Measurements from ENCODE around the gene C20orf204. TPM values are rescaled to one million over a fixed set of nuclear protein-coding genes. Genes with fewer than 3 reads are reported as not detected.

The C20orf204 gene
- total and polyA plus RNA-seq, 10 of the 15 experiments (the other 5 are each of a cell fraction or from before 2014, with no cell fraction given) = 0.24 to 56.0 (median 12.4) TPM

- TF ChIP-seq E4F1 (IDR thresholded peaks at IDR 0.05; ENCODE audit: borderline replicate concordance, partially characterized antibody) = no peak
- peak; percentile 68 to 81 for TF ChIP-seq BHLHE40 (IDR thresholded peaks at IDR 0.05; ENCODE audit: borderline replicate concordance in 1 of 2, low read depth in 2 of 2, low read length in 1 of 2)
- no peak for TF ChIP-seq EED (IDR thresholded peaks at IDR 0.05; ENCODE audit: low read depth)
- no peak for TF ChIP-seq KAT2A (conservative IDR thresholded peaks at IDR 0.05; ENCODE audit: control insufficient read depth, low read depth, low read length)
- peak; percentile 63; the same call in 1 of the 2 replicates for TF ChIP-seq TCF12 (IDR thresholded peaks at IDR 0.05; ENCODE audit: low read depth, low read length)
- no peak for TF ChIP-seq ZZZ3 (IDR thresholded peaks at IDR 0.05; ENCODE audit: control insufficient read depth, insufficient read length, low read depth)
- no peak for TF ChIP-seq ATF3 (IDR thresholded peaks at IDR 0.05; ENCODE audit: borderline replicate concordance, extremely low read depth, low read depth, low read length)
- TF ChIP-seq ZNF384 (IDR thresholded peaks at IDR 0.05; ENCODE audit: borderline replicate concordance, low read depth, low read length) = no peak
- no peak for TF ChIP-seq SMC3 (IDR thresholded peaks at IDR 0.05; ENCODE audit: borderline replicate concordance, low read length)
- no peak for TF ChIP-seq PML (IDR thresholded peaks at IDR 0.05; ENCODE audit: low read length)
- TF ChIP-seq DPF2 (IDR thresholded peaks at IDR 0.05) = no peak
- TF ChIP-seq PAX8 (IDR thresholded peaks at IDR 0.05) = no peak
- peak; percentile 94; the same call in 1 of the 2 replicates for TF ChIP-seq ZNF592 (IDR thresholded peaks at IDR 0.05)
- 0 out of 2 replicates have a peak, but pooled peaks have one; percentile 12 for TF ChIP-seq MTA3 (IDR thresholded peaks at IDR 0.05; ENCODE audit: borderline replicate concordance, low read length)
- no peak for TF ChIP-seq MLLT1 (IDR thresholded peaks at IDR 0.05)
- TF ChIP-seq RUNX3 (IDR thresholded peaks at IDR 0.05; ENCODE audit: low read length) = 0 out of 2 replicates have a peak, but pooled peaks have one; percentile 5
- TF ChIP-seq ZBTB11 (CRISPR knock-in tag; IDR thresholded peaks at IDR 0.05) = no peak
- no peak for TF ChIP-seq KLF5 (IDR thresholded peaks at IDR 0.05; ENCODE audit: partially characterized antibody)
These were observed 25.2 kb upstream of the C20orf204 start (continued) for GRCh38 chr20:64010711-64011237.

Data from GM12878 (cell line).